ENCODE measurements around the gene GALNT16. TPM values are rescaled to one million over a fixed set of nuclear protein-coding genes. Genes with fewer than 3 reads are reported as not detected.

Gene GALNT16
- total and polyA plus RNA-seq, 2 donors from 2014 or later: 13.1 to 15.2 TPM

DNA sequence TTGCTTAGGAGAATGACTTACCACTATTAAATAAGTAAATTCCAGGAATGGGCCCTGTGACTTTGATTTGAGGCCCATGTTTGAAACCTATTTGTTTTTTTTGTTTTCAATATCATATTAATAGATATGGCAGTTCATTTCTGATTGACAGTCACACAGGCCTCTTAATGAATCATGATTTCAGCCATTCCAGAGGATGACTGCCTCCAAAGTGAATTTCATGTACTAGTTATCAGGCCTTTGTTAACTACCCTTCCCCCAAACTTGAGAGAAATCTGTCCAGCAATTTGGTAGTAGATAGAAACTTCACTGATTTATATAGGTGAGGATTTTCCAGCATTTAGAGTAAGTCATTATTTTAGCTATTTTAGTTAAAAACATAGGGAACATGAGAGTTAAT lies 25.9 kb upstream of the GALNT16 start:
- intact Hi-C loops (cut with DNase I): no loop called here
- peaks cover 3 to 37% (median 32%) of the 10 kb centered on the region in 3 donors for H3K36me3 ChIP-seq (ENCODE audit: control insufficient read depth in 2 of 3, insufficient read depth in 3 of 3, low read length in 3 of 3)
- TF ChIP-seq CTCF (IDR thresholded peaks at IDR 0.05; ENCODE audit: borderline replicate concordance, extremely low read depth, insufficient read depth): no peak
- H3K4me3 ChIP-seq (ENCODE audit: low read length in 3 of 3): no peak overlapping the region
- no peak overlapping the region for H3K9ac ChIP-seq (ENCODE audit: low read length in 3 of 3)
- no peaks in the 10 kb centered on the region for H3K9me3 ChIP-seq (ENCODE audit: control insufficient read depth in 2 of 3, insufficient read depth in 1 of 3, low read length in 3 of 3)
- FAIRE-seq (no peak), DNase-seq (no peak)
- H3K27ac ChIP-seq (ENCODE audit: low read depth in 2 of 2, low read length in 2 of 2): no peak overlapping the region
- no peaks in the 10 kb centered on the region for H3K27me3 ChIP-seq (ENCODE audit: control insufficient read depth, insufficient read depth, low read length)
- H3K4me1 ChIP-seq (ENCODE audit: control insufficient read depth in 2 of 3, insufficient read depth in 2 of 3, low read depth in 1 of 3, low read length in 3 of 3): no peaks in the 10 kb centered on the region

- TF ChIP-seq CTCF (IDR thresholded peaks at IDR 0.05; ENCODE audit: borderline replicate concordance, extremely low read depth, insufficient read depth): no peak
Observed at GRCh38 chr14:69235708-69236107, 24.2 kb upstream of the GALNT16 start.

GRCh38 chr14:69237142-69237541 lies 22.8 kb upstream of the GALNT16 start:
- intact Hi-C loops (cut with DNase I): no loop called here
- H3K9me3 ChIP-seq (ENCODE audit: control insufficient read depth in 2 of 3, insufficient read depth in 1 of 3, low read length in 3 of 3): no peaks in the 10 kb centered on the region
- no peak for DNase-seq
- no peak for TF ChIP-seq CTCF (IDR thresholded peaks at IDR 0.05; ENCODE audit: borderline replicate concordance, extremely low read depth, insufficient read depth)
- no peak for FAIRE-seq
- no peak overlapping the region for H3K4me3 ChIP-seq (ENCODE audit: low read length in 3 of 3)
- H3K4me1 ChIP-seq (ENCODE audit: control insufficient read depth in 2 of 3, insufficient read depth in 2 of 3, low read depth in 1 of 3, low read length in 3 of 3): no peaks in the 10 kb centered on the region
- H3K9ac ChIP-seq (ENCODE audit: low read length in 3 of 3): no peak overlapping the region
- no peaks in the 10 kb centered on the region for H3K27me3 ChIP-seq (ENCODE audit: control insufficient read depth, insufficient read depth, low read length)
- H3K27ac ChIP-seq (ENCODE audit: low read depth in 2 of 2, low read length in 2 of 2): no peak overlapping the region
- peaks cover 3 to 41% (median 41%) of the 10 kb centered on the region in 3 donors for H3K36me3 ChIP-seq (ENCODE audit: control insufficient read depth in 2 of 3, insufficient read depth in 3 of 3, low read length in 3 of 3)

More at GRCh38 chr14:69235708-69236107, 24.2 kb upstream of the GALNT16 start:
- Histone ChIP-seq H3K4me1 (ENCODE audit: control insufficient read depth in 2 of 3, insufficient read depth in 2 of 3, low read depth in 1 of 3, low read length in 3 of 3) (no peaks in the 10 kb centered on the region), H3K9me3 (ENCODE audit: control insufficient read depth in 2 of 3, insufficient read depth in 1 of 3, low read length in 3 of 3) (no peaks in the 10 kb centered on the region), H3K4me3 (ENCODE audit: low read length in 3 of 3) (no peak overlapping the region), H3K27me3 (ENCODE audit: control insufficient read depth, insufficient read depth, low read length) (no peaks in the 10 kb centered on the region), H3K9ac (ENCODE audit: low read length in 3 of 3) (no peak overlapping the region), H3K36me3 (ENCODE audit: control insufficient read depth in 2 of 3, insufficient read depth in 3 of 3, low read length in 3 of 3) (peaks cover 3 to 39% (median 38%) of the 10 kb centered on the region in 3 donors), H3K27ac (ENCODE audit: low read depth in 2 of 2, low read length in 2 of 2) (no peak overlapping the region)
- intact Hi-C loops (cut with DNase I): no loop called here
- DNase-seq (no peak), FAIRE-seq (no peak)

DNA sequence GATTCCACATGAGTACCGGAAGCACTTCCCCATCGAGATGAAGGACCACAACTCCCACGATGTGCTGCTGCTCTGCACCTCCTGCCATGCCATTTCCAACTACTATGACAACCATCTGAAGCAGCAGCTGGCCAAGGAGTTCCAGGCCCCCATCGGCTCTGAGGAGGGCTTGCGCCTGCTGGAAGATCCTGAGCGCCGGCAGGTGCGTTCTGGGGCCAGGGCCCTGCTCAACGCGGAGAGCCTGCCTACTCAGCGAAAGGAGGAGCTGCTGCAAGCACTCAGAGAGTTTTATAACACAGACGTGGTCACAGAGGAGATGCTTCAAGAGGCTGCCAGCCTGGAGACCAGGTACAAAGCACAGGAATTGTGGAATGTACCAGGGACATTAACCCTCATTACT lies 22.4 kb upstream of the GALNT16 start:
- DNase-seq (no peak), FAIRE-seq (no peak)
- H3K4me1 ChIP-seq (ENCODE audit: control insufficient read depth in 2 of 3, insufficient read depth in 2 of 3, low read depth in 1 of 3, low read length in 3 of 3): no peaks in the 10 kb centered on the region
- no peak overlapping the region for H3K9ac ChIP-seq (ENCODE audit: low read length in 3 of 3)
- no peaks in the 10 kb centered on the region for H3K9me3 ChIP-seq (ENCODE audit: control insufficient read depth in 2 of 3, insufficient read depth in 1 of 3, low read length in 3 of 3)
- no peak overlapping the region for H3K27ac ChIP-seq (ENCODE audit: low read depth in 2 of 2, low read length in 2 of 2)
- no peak overlapping the region for H3K4me3 ChIP-seq (ENCODE audit: low read length in 3 of 3)
- intact Hi-C loops (cut with DNase I): no loop called here
- H3K36me3 ChIP-seq (ENCODE audit: control insufficient read depth in 2 of 3, insufficient read depth in 3 of 3, low read length in 3 of 3): peaks cover 0 to 41% (median 41%) of the 10 kb centered on the region in 3 donors
- no peak for TF ChIP-seq CTCF (IDR thresholded peaks at IDR 0.05; ENCODE audit: borderline replicate concordance, extremely low read depth, insufficient read depth)
- no peaks in the 10 kb centered on the region for H3K27me3 ChIP-seq (ENCODE audit: control insufficient read depth, insufficient read depth, low read length)

Data from kidney (tissue), 14 donors.